HCT116 (cell line): ENCODE data around the gene GAK. TPM values are rescaled to one million over a fixed set of nuclear protein-coding genes. Genes with fewer than 3 reads are reported as not detected.

Experiments used
- ATAC-seq: fragments of 200-7000 bp; cut with Tn5 transposase; 2 replicates; pipeline ENCODE4 v1.9.1; 2020; ENCODE audit warnings: mild to moderate bottlenecking, moderate library complexity
- BruUV-seq: library from RNA; stranded (reverse); fragments of 400-500 nt; replicated peaks from 2 replicates; lab custom pipeline; 2021; lab: Mats Ljungman, UMichigan
- CTCF ChIA-PET: fragments of 300-600 bp; sonication (Branson Sonifier 250); formaldehyde crosslinking; loops from one replicate; lab custom pipeline; 2021; ENCODE audit warnings: antibody characterized with exemption; lab: Charles Lee
- POLR2A ChIA-PET: fragments of 300-600, 350-600 bp; sonication (Branson Sonifier 250); formaldehyde crosslinking; loops from one replicate; lab custom pipeline; 2021; ENCODE audit warnings: antibody characterized with exemption; lab: Charles Lee
- RAD21 ChIA-PET, 2 experiments: fragments of 300-600 bp; sonication (Branson Sonifier 250); formaldehyde crosslinking; loops; one replicate each; lab custom pipeline; 2023; ENCODE audit warnings: low total read pairs in 2 of 2; ENCODE audit not compliant: uncharacterized antibody in 2 of 2, unreplicated experiment in 2 of 2, low non-redundant PET in 1 of 2; lab: Charles Lee
- DNase-seq: peaks from one replicate; pipeline ENCODE4 v3.0.0-alpha.2; 2010; ENCODE audit warnings: low read depth, low spot score
- H2AFZ ChIP-seq: fragments of 200-600 bp; shearing (Covaris generic), sonication (generic); 2 replicates; pipeline ENCODE4 v1.6.1; 2017; ENCODE audit warnings: low read depth, mixed run types, mixed read lengths, antibody characterized with exemption, low read length; ENCODE audit not compliant: poor library complexity, severe bottlenecking
- H3K27ac ChIP-seq: 2 replicates; pipeline ENCODE4 v1.5.1; 2012; ENCODE audit warnings: low read depth, low read length
- H3K27me3 ChIP-seq: fragments of 200-600 bp; sonication (generic); 2 replicates; pipeline ENCODE4 v1.6.1; 2016; ENCODE audit warnings: mixed run types, low read length, mixed read lengths; ENCODE audit not compliant: insufficient read depth
- H3K36me3 ChIP-seq, 2 experiments: fragments of 200-500 bp in 1 of 2; fragments of 200-600 bp in 1 of 2; sonication (Bioruptor generic) in 1 of 2; sonication (generic) in 1 of 2; 2 replicates each; pipeline versions ENCODE4 v1.5.1 to v1.6.1; 2014 to 2016; ENCODE audit warnings: low read length in 2 of 2, inconsistent platforms in 1 of 2, mixed read lengths in 1 of 2, mixed run types in 1 of 2; ENCODE audit not compliant: insufficient read depth in 2 of 2, control insufficient read depth in 1 of 2
- H3K4me1 ChIP-seq, 2 experiments: fragments of 200-600 bp in 1 of 2; sonication (generic) in 1 of 2; 2 replicates each; pipeline versions ENCODE4 v1.5.1 to v1.6.1; 2012 to 2017; ENCODE audit warnings: low read length in 2 of 2, inconsistent platforms in 1 of 2, mild to moderate bottlenecking in 1 of 2, mixed read lengths in 1 of 2, mixed run types in 1 of 2, moderate library complexity in 1 of 2; ENCODE audit not compliant: insufficient read depth in 2 of 2, control insufficient read depth in 1 of 2
- H3K4me2 ChIP-seq: fragments of 200-600 bp; sonication (generic); 2 replicates; pipeline ENCODE4 v1.6.1; 2017; ENCODE audit warnings: mixed run types, low read length, mixed read lengths
- H3K4me3 ChIP-seq, 2 experiments: fragments of 200-600 bp in 1 of 2; sonication (generic) in 1 of 2; replicated peaks in 1 of 2; 2 replicates each; pipeline ENCODE4 v1.5.1; 2011 to 2016; ENCODE audit warnings: low read length in 2 of 2, control low read depth in 1 of 2, low read depth in 1 of 2, mild to moderate bottlenecking in 1 of 2, mixed read lengths in 1 of 2, mixed run types in 1 of 2
- H3K79me2 ChIP-seq: fragments of 200-600 bp; sonication (generic); 2 replicates; pipeline ENCODE4 v1.6.1; 2017; ENCODE audit warnings: mild to moderate bottlenecking, mixed run types, low read length, moderate library complexity, mixed read lengths; ENCODE audit not compliant: insufficient read depth
- H3K9ac ChIP-seq: fragments of 200-600 bp; sonication (generic); 2 replicates; pipeline ENCODE4 v1.6.1; 2016; ENCODE audit warnings: low read length, mixed read lengths
- H3K9me2 ChIP-seq: fragments of 200-600 bp; sonication (generic), shearing (Covaris generic); 2 replicates; pipeline ENCODE4 v1.6.1; 2017; ENCODE audit warnings: mixed run types, mild to moderate bottlenecking, moderate library complexity; ENCODE audit not compliant: insufficient read depth
- H3K9me3 ChIP-seq, 2 experiments: fragments of 200-500 bp in 1 of 2; fragments of 200-600 bp in 1 of 2; sonication (Bioruptor generic) in 1 of 2; sonication (generic) in 1 of 2; 2 replicates each; pipeline ENCODE4 v1.6.1; 2014 to 2017; ENCODE audit warnings: low read length in 2 of 2, mixed read lengths in 2 of 2, inconsistent platforms in 1 of 2, low read depth in 1 of 2, mild to moderate bottlenecking in 1 of 2, mixed run types in 1 of 2, moderate library complexity in 1 of 2; ENCODE audit not compliant: control insufficient read depth in 1 of 2, insufficient read depth in 1 of 2
- H4K20me1 ChIP-seq: fragments of 200-600 bp; sonication (generic), shearing (Covaris generic); 2 replicates; pipeline ENCODE4 v1.6.1; 2017; ENCODE audit warnings: mixed run types, mild to moderate bottlenecking, moderate library complexity; ENCODE audit not compliant: insufficient read depth
- CBX3 ChIP-seq: IDR thresholded peaks from 2 replicates; pipeline ENCODE4 v1.6.1; 2012; ENCODE audit warnings: low read depth
- CTCF ChIP-seq, 3 experiments: fragments of 200-600 bp in 1 of 3; sonication (generic) in 1 of 3; IDR thresholded peaks in 2 of 3; conservative IDR thresholded peaks in 1 of 3; 2 replicates each; pipeline ENCODE4 v1.5.1; 2012 to 2017; ENCODE audit warnings: low read depth in 2 of 3, low read length in 2 of 3, antibody characterized with exemption in 1 of 3, borderline replicate concordance in 1 of 3, control low read depth in 1 of 3, mild to moderate bottlenecking in 1 of 3, mixed read lengths in 1 of 3, mixed run types in 1 of 3, moderate library complexity in 1 of 3; ENCODE audit not compliant: insufficient read depth in 1 of 3
- EGR1 ChIP-seq: IDR thresholded peaks from 2 replicates; pipeline ENCODE4 v1.6.1; 2012; ENCODE audit warnings: low read depth
- ELF1 ChIP-seq: IDR thresholded peaks from 2 replicates; pipeline ENCODE4 v1.6.1; 2012; ENCODE audit warnings: low read depth, borderline replicate concordance
- EZH2phosphoT487 ChIP-seq: fragments of 200-600 bp; IDR thresholded peaks from 2 replicates; pipeline ENCODE4 v1.6.1; 2018; ENCODE audit warnings: antibody characterized with exemption, borderline replicate concordance
- FOSL1 ChIP-seq: IDR thresholded peaks from 2 replicates; pipeline ENCODE4 v1.6.1; 2012; ENCODE audit warnings: low read depth
- JUND ChIP-seq: IDR thresholded peaks from 2 replicates; pipeline ENCODE4 v1.6.1; 2012
- POLR2AphosphoS5 ChIP-seq: IDR thresholded peaks from 2 replicates; pipeline ENCODE4 v1.6.1; 2011; ENCODE audit warnings: mild to moderate bottlenecking, low read depth, low read length, moderate library complexity
- RAD21 ChIP-seq: IDR thresholded peaks from 2 replicates; pipeline ENCODE4 v1.6.1; 2012; ENCODE audit warnings: low read depth, mild to moderate bottlenecking
- SP1 ChIP-seq: IDR thresholded peaks from 2 replicates; pipeline ENCODE4 v1.6.1; 2012; ENCODE audit warnings: low read depth
- TCF7L2 ChIP-seq: IDR thresholded peaks from 2 replicates; pipeline ENCODE4 v1.7.0; 2011; ENCODE audit warnings: borderline replicate concordance, inconsistent platforms; ENCODE audit not compliant: insufficient read depth, insufficient read length; ENCODE audit errors: extremely low read depth
- ZBTB33 ChIP-seq: IDR thresholded peaks from 2 replicates; pipeline ENCODE4 v1.6.1; 2011; ENCODE audit warnings: mild to moderate bottlenecking, low read length, moderate library complexity; ENCODE audit not compliant: insufficient replicate concordance; ENCODE audit errors: extremely low read depth
- ZFX ChIP-seq: fragments of 450-650 bp; IDR thresholded peaks from 2 replicates; pipeline ENCODE4 v1.6.1; 2017
- ZNF274 ChIP-seq: fragments of 200-500 bp; sonication (Bioruptor generic); IDR thresholded peaks from 2 replicates; pipeline ENCODE4 v1.6.1; 2014; ENCODE audit warnings: mild to moderate bottlenecking, low read depth, low read length, inconsistent platforms
- intact Hi-C: fragments of 100-400 bp; cut with micrococcal nuclease; formaldehyde crosslinking; loops from 2 replicates; pipeline ENCODE4 v1.10.0; 2022
- total RNA-seq: library from RNA; stranded (reverse); gene quantifications from one replicate; pipeline ENCODE4 v1.2.1, GENCODE V29; 2021; ENCODE audit not compliant: unreplicated experiment

Gene GAK
- total RNA-seq, 1 experiment from 2014 or later, result 123 TPM

- H3K9me2 ChIP-seq, result no peaks in the 10 kb centered on the region
- H3K79me2 ChIP-seq, result no peaks in the 10 kb centered on the region
- RAD21 ChIA-PET, result no interaction called here
- no peak overlapping the region for H3K4me2 ChIP-seq
- H3K36me3 ChIP-seq, result no peaks in the 10 kb centered on the region
- BruUV-seq, result no TSS peak
- 0 out of 4 replicates have a peak, but pooled peaks cover 0 to 3% of the 10 kb centered on the region in 2 experiments for H3K4me1 ChIP-seq
- no peak for TF ChIP-seq EZH2phosphoT487
- TF ChIP-seq JUND, result no peak
- TF ChIP-seq ELF1, result no peak
- TF ChIP-seq, all 23 proteins: peak for 0
- no peaks in the 10 kb centered on the region for H3K27me3 ChIP-seq
- ChIA-PET CTCF (no interaction called here), POLR2A (no interaction called here)
- H3K9ac ChIP-seq, result no peak overlapping the region
- H3K9me3 ChIP-seq, result no peaks in the 10 kb centered on the region
- intact Hi-C loops, result no loop called here
- DNase-seq (no peak), ATAC-seq (no peak)
- H3K4me3 ChIP-seq, result no peak overlapping the region
- H3K27ac ChIP-seq, result no peak overlapping the region
- H4K20me1 ChIP-seq, result no peaks in the 10 kb centered on the region
- H2AFZ ChIP-seq, result no peak overlapping the region
Measured at GRCh38 chr4:830601-831482, 101.3 kb downstream of the GAK start.

GRCh38 chr4:829761-830600, 102.1 kb downstream of the GAK start:
- RAD21 ChIA-PET, result no interaction called here
- BruUV-seq, result no TSS peak
- H3K9me3 ChIP-seq, result no peaks in the 10 kb centered on the region
- H2AFZ ChIP-seq, result no peak overlapping the region
- DNase-seq, result no peak
- POLR2A ChIA-PET, result no interaction called here
- no peaks in the 10 kb centered on the region for H3K27me3 ChIP-seq
- H3K4me2 ChIP-seq, result no peak overlapping the region
- H3K79me2 ChIP-seq, result no peaks in the 10 kb centered on the region
- no peak overlapping the region for H3K9ac ChIP-seq
- no peak overlapping the region for H3K27ac ChIP-seq
- H4K20me1 ChIP-seq, result no peaks in the 10 kb centered on the region
- no peaks in the 10 kb centered on the region for H3K36me3 ChIP-seq
- ATAC-seq, result no peak
- intact Hi-C loops, result no loop called here
- CTCF ChIA-PET, result no interaction called here
- no peaks in the 10 kb centered on the region for H3K9me2 ChIP-seq
- H3K4me3 ChIP-seq, result no peak overlapping the region
- H3K4me1 ChIP-seq, result peaks cover 0 to 3% of the 10 kb centered on the region in 2 experiments; a peak in 1 of 4 replicates
- TF ChIP-seq ZFX, result no peak
- no peak for TF ChIP-seq FOSL1
- TF ChIP-seq CBX3, result no peak
- TF ChIP-seq ZBTB33, result no peak
- no peak for TF ChIP-seq CTCF (IDR thresholded peaks at IDR 0.05 in 2 of 3, conservative IDR thresholded peaks at IDR 0.05 in 1 of 3; ENCODE audit: borderline replicate concordance in 1 of 3, insufficient read depth in 1 of 3, low read depth in 2 of 3, low read length in 2 of 3)
- no peak for TF ChIP-seq EGR1
- TF ChIP-seq SP1, result no peak
- TF ChIP-seq TCF7L2, result no peak
- TF ChIP-seq ELF1, result no peak
- TF ChIP-seq ZNF274, result no peak
- no peak for TF ChIP-seq POLR2AphosphoS5
- no peak for TF ChIP-seq RAD21
